ENCODE measurements around the gene ABHD16B. TPM values are rescaled to one million over a fixed set of nuclear protein-coding genes. Genes with fewer than 3 reads are reported as not detected.
A peak's percentile ranks its signal among the peaks of the same experiment; 100 is the strongest.

The ABHD16B gene
- total and polyA plus RNA-seq, 2 of the 13 experiments (the other 11 are each of a cell fraction or from before 2014, with no cell fraction given), result not detected

GRCh38 chr20:63840405-63840828 lies 20.9 kb upstream of the ABHD16B start (continued):
- TF ChIP-seq ZNF687 (CRISPR knock-in tag; IDR thresholded peaks at IDR 0.05), result peak; percentile 43
- no peak for TF ChIP-seq AKNA (CRISPR knock-in tag; IDR thresholded peaks at IDR 0.05; ENCODE audit: borderline replicate concordance)
- no peak for TF ChIP-seq TEF (CRISPR knock-in tag; IDR thresholded peaks at IDR 0.05)
- no peak for TF ChIP-seq BORCS8-MEF2B (CRISPR knock-in tag; IDR thresholded peaks at IDR 0.05)
- TF ChIP-seq CHCHD3 (CRISPR knock-in tag; IDR thresholded peaks at IDR 0.05), result peak; percentile 31; the same call in 1 of the 2 replicates
- TF ChIP-seq SUZ12 (IDR thresholded peaks at IDR 0.05; ENCODE audit: low read depth, low read length), result no peak
- TF ChIP-seq ZNF431 (CRISPR knock-in tag; IDR thresholded peaks at IDR 0.05; ENCODE audit: borderline replicate concordance, low read depth), result no peak
- TF ChIP-seq HOXA7 (CRISPR knock-in tag; IDR thresholded peaks at IDR 0.05), result no peak
- peak; percentile 41; the same call in 1 of the 2 replicates for TF ChIP-seq ZFP41 (CRISPR knock-in tag; IDR thresholded peaks at IDR 0.05; ENCODE audit: borderline replicate concordance)
- peak; percentile 52; the same call in 1 of the 2 replicates for TF ChIP-seq ZBTB39 (CRISPR knock-in tag; IDR thresholded peaks at IDR 0.05)
- TF ChIP-seq ZNF30 (CRISPR knock-in tag; IDR thresholded peaks at IDR 0.05), result 0 out of 2 replicates have a peak, but pooled peaks have one; percentile 57
- no peak for TF ChIP-seq RFXANK (CRISPR knock-in tag; IDR thresholded peaks at IDR 0.05)
- no peak for TF ChIP-seq STAG1 (CRISPR knock-in tag; IDR thresholded peaks at IDR 0.05)
- TF ChIP-seq ZNF281 (CRISPR knock-in tag; IDR thresholded peaks at IDR 0.05; ENCODE audit: borderline replicate concordance), result no peak

Measured in HepG2 (cell line).